ENCODE results near the gene UBR1.

DNA sequence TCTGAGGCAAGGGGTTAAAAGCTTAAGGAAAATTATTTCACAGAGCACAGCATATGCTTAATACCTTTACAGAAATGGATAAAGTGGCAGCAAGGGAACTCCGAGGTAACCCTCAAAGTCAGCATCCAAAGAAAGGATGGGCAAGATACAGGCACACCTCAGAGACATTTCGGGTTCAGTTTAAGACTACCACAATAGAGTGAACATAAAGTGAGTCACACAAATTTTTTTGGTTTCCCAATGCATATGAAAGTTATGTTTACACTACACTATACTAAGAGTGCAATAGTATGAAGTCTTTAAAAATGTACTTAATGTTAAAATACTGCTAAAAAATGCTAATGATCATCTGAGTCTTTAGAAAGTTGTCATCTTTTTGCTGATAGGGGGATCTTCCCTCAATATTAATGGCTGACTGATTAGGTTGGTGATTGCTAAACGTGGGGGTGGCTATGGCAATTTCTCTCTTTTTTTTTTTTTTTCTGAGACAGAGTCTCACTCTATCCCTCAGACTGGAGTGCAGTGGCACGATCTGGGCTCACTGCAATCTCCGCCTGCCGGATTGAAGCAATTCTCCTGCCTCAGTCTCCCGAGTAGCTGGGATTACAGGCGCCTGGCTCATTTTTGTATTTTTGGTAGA is 10.0 kb downstream of the UBR1 start:
- TF ChIP-seq POLR2A (IDR thresholded peaks at IDR 0.05; ENCODE audit: borderline replicate concordance, extremely low read depth, insufficient read depth, insufficient read length) (no peak), TCF7L2 (IDR thresholded peaks at IDR 0.05; ENCODE audit: borderline replicate concordance, extremely low read depth, insufficient read depth, insufficient read length) (no peak), EZH2 (IDR thresholded peaks at IDR 0.05) (no peak), EZH2phosphoT487 (IDR thresholded peaks at IDR 0.05; ENCODE audit: borderline replicate concordance) (no peak), RAD21 (IDR thresholded peaks at IDR 0.05; ENCODE audit: low read depth) (no peak), POLR2AphosphoS5 (IDR thresholded peaks at IDR 0.05; ENCODE audit: low read depth, low read length) (no peak), YY1 (IDR thresholded peaks at IDR 0.05; ENCODE audit: extremely low read depth, insufficient replicate concordance, low read depth, low read length) (no peak), SP1 (IDR thresholded peaks at IDR 0.05; ENCODE audit: low read depth) (no peak), ZNF274 (IDR thresholded peaks at IDR 0.05; ENCODE audit: low read depth, low read length) (no peak)
- TF ChIP-seq, protein P1, sequence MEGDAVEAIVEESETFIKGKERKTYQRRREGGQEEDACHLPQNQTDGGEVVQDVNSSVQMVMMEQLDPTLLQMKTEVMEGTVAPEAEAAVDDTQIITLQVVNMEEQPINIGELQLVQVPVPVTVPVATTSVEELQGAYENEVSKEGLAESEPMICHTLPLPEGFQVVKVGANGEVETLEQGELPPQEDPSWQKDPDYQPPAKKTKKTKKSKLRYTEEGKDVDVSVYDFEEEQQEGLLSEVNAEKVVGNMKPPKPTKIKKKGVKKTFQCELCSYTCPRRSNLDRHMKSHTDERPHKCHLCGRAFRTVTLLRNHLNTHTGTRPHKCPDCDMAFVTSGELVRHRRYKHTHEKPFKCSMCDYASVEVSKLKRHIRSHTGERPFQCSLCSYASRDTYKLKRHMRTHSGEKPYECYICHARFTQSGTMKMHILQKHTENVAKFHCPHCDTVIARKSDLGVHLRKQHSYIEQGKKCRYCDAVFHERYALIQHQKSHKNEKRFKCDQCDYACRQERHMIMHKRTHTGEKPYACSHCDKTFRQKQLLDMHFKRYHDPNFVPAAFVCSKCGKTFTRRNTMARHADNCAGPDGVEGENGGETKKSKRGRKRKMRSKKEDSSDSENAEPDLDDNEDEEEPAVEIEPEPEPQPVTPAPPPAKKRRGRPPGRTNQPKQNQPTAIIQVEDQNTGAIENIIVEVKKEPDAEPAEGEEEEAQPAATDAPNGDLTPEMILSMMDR (IDR thresholded peaks at IDR 0.05 in 2 of 3, conservative IDR thresholded peaks at IDR 0.05 in 1 of 3; ENCODE audit: borderline replicate concordance in 1 of 3, insufficient read depth in 1 of 3, low read depth in 2 of 3, low read length in 2 of 3) = no peak
- TF ChIP-seq, protein P2, sequence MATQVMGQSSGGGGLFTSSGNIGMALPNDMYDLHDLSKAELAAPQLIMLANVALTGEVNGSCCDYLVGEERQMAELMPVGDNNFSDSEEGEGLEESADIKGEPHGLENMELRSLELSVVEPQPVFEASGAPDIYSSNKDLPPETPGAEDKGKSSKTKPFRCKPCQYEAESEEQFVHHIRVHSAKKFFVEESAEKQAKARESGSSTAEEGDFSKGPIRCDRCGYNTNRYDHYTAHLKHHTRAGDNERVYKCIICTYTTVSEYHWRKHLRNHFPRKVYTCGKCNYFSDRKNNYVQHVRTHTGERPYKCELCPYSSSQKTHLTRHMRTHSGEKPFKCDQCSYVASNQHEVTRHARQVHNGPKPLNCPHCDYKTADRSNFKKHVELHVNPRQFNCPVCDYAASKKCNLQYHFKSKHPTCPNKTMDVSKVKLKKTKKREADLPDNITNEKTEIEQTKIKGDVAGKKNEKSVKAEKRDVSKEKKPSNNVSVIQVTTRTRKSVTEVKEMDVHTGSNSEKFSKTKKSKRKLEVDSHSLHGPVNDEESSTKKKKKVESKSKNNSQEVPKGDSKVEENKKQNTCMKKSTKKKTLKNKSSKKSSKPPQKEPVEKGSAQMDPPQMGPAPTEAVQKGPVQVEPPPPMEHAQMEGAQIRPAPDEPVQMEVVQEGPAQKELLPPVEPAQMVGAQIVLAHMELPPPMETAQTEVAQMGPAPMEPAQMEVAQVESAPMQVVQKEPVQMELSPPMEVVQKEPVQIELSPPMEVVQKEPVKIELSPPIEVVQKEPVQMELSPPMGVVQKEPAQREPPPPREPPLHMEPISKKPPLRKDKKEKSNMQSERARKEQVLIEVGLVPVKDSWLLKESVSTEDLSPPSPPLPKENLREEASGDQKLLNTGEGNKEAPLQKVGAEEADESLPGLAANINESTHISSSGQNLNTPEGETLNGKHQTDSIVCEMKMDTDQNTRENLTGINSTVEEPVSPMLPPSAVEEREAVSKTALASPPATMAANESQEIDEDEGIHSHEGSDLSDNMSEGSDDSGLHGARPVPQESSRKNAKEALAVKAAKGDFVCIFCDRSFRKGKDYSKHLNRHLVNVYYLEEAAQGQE (IDR thresholded peaks at IDR 0.05; ENCODE audit: low read depth) = no peak

All from HCT116 (cell line).